ENCODE results near the gene PPP1R16B. TPM values are rescaled to one million over a fixed set of nuclear protein-coding genes. Genes with fewer than 3 reads are reported as not detected.
A peak's percentile ranks its signal among the peaks of the same experiment; 100 is the strongest.

Gene PPP1R16B
- total and polyA plus RNA-seq, 10 of the 15 experiments (the other 5 are each of a cell fraction or from before 2014, with no cell fraction given), result 13.4 to 90.2 (median 66.7) TPM

- TF ChIP-seq NFXL1 (IDR thresholded peaks at IDR 0.05; ENCODE audit: borderline replicate concordance) (no peak), IKZF1 (conservative IDR thresholded peaks at IDR 0.05) (peak; percentile 39; the same call in 1 of the 2 replicates), EED (IDR thresholded peaks at IDR 0.05; ENCODE audit: low read depth) (peak; percentile 55; the same call in 1 of the 2 replicates)
Observed at GRCh38 chr20:38843346-38843745, 37.8 kb downstream of the PPP1R16B start (continued).

GRCh38 chr20:38844963-38845362 is 39.5 kb downstream of the PPP1R16B start:
- in situ Hi-C loops (cut with MboI), result no loop called here
- WGBS (ENCODE audit: insufficient coverage, insufficient replicate concordance, low lambda C conversion rate, missing lambda C conversion rate), result 17% methylated on average over 4 of the region's 4 CpGs
- Histone ChIP-seq H3K36me3 (ENCODE audit: control insufficient read depth in 2 of 2, insufficient read depth in 2 of 2, low read length in 1 of 2) (peaks cover 10 to 30% of the 10 kb centered on the region in 2 experiments), H2AFZ (ENCODE audit: control insufficient read depth, low read depth, low read length) (no peak overlapping the region), H3K27ac (ENCODE audit: control insufficient read depth, insufficient read depth) (peak overlapping the region; percentile 96), H3K9me3 (replicated peaks; ENCODE audit: control insufficient read depth, insufficient read depth, low read length) (no peaks in the 10 kb centered on the region; the same call in 1 of the 3 replicates), H4K20me1 (ENCODE audit: control insufficient read depth, insufficient read depth) (no peaks in the 10 kb centered on the region), H3K9ac (ENCODE audit: control insufficient read depth, insufficient read depth, low read length) (no peak overlapping the region), H3K4me1 (ENCODE audit: control insufficient read depth, insufficient read depth, low read length) (peaks cover 47% of the 10 kb centered on the region), H3K79me2 (ENCODE audit: control insufficient read depth, insufficient read depth, low read length) (peaks cover 83% of the 10 kb centered on the region), H3K27me3 (replicated peaks in 1 of 2; ENCODE audit: control insufficient read depth in 2 of 2, insufficient read depth in 2 of 2, low read length in 1 of 2) (no peaks in the 10 kb centered on the region), H3K4me3 (0 out of 2 replicates have a peak overlapping the region, but pooled peaks have one; percentile 10), H3K4me2 (ENCODE audit: control insufficient read depth, insufficient read depth) (peak overlapping the region; percentile 15; the same call in 1 of the 2 replicates)
- DNase-seq (ENCODE audit: low read depth, low spot score) (no peak), FAIRE-seq (no peak), ATAC-seq (no peak)
- RAD21 ChIA-PET (ENCODE audit: unreplicated experiment), result interaction anchor here (0.8 to 5.3 kb wide), 4 partner anchors 14 to 48 kb away, joined by 3 to 125 read pairs (median 63); no protein-coding TSS in a partner anchor
- SMC1A ChIA-PET (ENCODE audit: uncharacterized antibody, unreplicated experiment), result interaction anchor here (2.2 to 13.8 kb wide), 5 partner anchors 10 to 47 kb away, joined by 12 to 187 read pairs (median 124); partner anchors contain the start of gene PPP1R16B
- no TSS peak for BruUV-seq (replicated peaks)
- POLR2A ChIA-PET, result interaction anchor here (3.9 to 6.2 kb wide), 2 partner anchors 13 to 27 kb away, joined by 58 to 93 read pairs; no protein-coding TSS in a partner anchor
- intact Hi-C loops (cut with micrococcal nuclease; ENCODE audit: unreplicated experiment), result no loop called here
- CTCF ChIA-PET, result interaction anchor here (1.7 to 9.6 kb wide), 4 partner anchors 14 to 47 kb away, joined by 5 to 160 read pairs (median 43); partner anchors contain the start of gene PPP1R16B
- TF ChIP-seq NFIC (IDR thresholded peaks at IDR 0.05; ENCODE audit: low read depth, low read length) (no peak), POLR2A (IDR thresholded peaks at IDR 0.05; ENCODE audit: low read depth, low read length) (no peak), BMI1 (IDR thresholded peaks at IDR 0.05; ENCODE audit: borderline replicate concordance) (no peak), YBX1 (IDR thresholded peaks at IDR 0.05) (no peak), PBX3 (IDR thresholded peaks at IDR 0.05; ENCODE audit: insufficient replicate concordance, low read depth, low read length) (no peak), IRF5 (IDR thresholded peaks at IDR 0.05; ENCODE audit: borderline replicate concordance) (no peak), CEBPZ (IDR thresholded peaks at IDR 0.05; ENCODE audit: low read depth, low read length) (no peak), REST (IDR thresholded peaks at IDR 0.05; ENCODE audit: low read depth, low read length) (no peak), TARDBP (IDR thresholded peaks at IDR 0.05; ENCODE audit: borderline replicate concordance) (no peak)

Measured in GM12878 (cell line).